ENCODE results near the gene MPP3.

DNA sequence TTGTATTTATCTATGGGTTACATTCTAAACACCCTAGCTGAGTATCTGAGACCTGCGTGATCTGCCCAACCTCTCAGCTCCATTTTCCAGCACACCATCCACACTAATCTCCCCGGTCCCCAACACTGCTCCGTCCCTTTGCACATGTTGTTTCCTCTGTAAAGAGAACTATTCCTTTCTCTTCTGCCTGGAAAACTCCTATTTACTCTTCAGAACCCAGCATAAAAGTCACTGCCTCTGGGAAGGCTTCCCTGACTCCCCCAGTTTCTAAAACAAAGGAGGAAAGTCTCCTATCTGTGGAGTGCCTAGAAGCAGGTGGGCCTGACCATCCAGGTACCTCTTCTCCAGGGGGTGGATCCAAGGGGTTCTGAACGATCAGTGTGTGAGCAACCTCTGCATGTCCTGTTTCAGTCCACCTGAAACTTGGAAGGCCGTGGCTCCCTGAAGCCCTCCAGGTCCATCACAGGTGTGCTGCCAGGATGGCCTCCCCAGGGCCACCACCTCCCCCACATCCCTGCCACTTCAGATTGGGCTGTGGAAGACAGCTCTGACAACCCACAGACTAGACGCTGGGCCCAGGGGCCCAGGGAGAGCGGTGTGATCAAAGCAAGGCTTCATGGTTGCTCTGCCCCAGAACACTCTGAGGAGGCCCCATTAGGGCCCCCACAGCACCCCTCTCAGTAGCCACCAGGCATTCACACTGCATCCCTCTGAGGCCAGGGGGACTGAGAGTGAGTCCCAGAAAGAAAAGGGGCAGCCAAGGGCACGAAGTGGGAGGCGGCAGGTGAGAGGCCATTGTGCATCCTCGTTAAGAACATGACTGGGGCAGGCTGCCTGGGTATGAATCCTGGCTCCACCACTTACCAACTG, 20.3 kb downstream of the MPP3 start:
- TF ChIP-seq EP300 (IDR thresholded peaks at IDR 0.05; ENCODE audit: low read depth), result no peak
- TF ChIP-seq, protein P1, sequence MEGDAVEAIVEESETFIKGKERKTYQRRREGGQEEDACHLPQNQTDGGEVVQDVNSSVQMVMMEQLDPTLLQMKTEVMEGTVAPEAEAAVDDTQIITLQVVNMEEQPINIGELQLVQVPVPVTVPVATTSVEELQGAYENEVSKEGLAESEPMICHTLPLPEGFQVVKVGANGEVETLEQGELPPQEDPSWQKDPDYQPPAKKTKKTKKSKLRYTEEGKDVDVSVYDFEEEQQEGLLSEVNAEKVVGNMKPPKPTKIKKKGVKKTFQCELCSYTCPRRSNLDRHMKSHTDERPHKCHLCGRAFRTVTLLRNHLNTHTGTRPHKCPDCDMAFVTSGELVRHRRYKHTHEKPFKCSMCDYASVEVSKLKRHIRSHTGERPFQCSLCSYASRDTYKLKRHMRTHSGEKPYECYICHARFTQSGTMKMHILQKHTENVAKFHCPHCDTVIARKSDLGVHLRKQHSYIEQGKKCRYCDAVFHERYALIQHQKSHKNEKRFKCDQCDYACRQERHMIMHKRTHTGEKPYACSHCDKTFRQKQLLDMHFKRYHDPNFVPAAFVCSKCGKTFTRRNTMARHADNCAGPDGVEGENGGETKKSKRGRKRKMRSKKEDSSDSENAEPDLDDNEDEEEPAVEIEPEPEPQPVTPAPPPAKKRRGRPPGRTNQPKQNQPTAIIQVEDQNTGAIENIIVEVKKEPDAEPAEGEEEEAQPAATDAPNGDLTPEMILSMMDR (IDR thresholded peaks at IDR 0.05), result no peak
